Effector memory CD8-positive, alpha-beta T cell (primary cell): ENCODE measurements around the gene ANO2.

ENCODE experiments used
- ATAC-seq: fragments of 150-1000 bp; cut with Tn5 transposase; replicated peaks from 2 replicates; pipeline ENCODE4 v1.10.0; 2021; ENCODE audit warnings: mild to moderate bottlenecking, moderate library complexity
- DNase-seq, 3 experiments: peaks; one replicate each; pipeline ENCODE4 v3.0.0; 2021
- H3K27ac Mint-ChIP-seq, 2 donors: one replicate each; pipeline ENCODE4 v1.8.0; 2022; ENCODE audit warnings: mild to moderate bottlenecking in 2 of 2, mixed read lengths in 2 of 2, moderate library complexity in 2 of 2
- H3K27me3 Mint-ChIP-seq, 2 donors: one replicate each; pipeline ENCODE4 v1.8.0; 2022; ENCODE audit warnings: mixed read lengths in 2 of 2
- H3K36me3 Mint-ChIP-seq: one replicate; pipeline ENCODE4 v1.8.0; 2022; ENCODE audit warnings: mild to moderate bottlenecking, moderate library complexity, mixed read lengths; ENCODE audit not compliant: insufficient read depth
- H3K4me1 Mint-ChIP-seq, 2 donors: one replicate each; pipeline ENCODE4 v1.8.0; 2022; ENCODE audit warnings: low read depth in 2 of 2, mixed read lengths in 2 of 2
- H3K4me3 Mint-ChIP-seq, 2 donors: one replicate each; pipeline ENCODE4 v1.8.0; 2022; ENCODE audit warnings: mild to moderate bottlenecking in 2 of 2, mixed read lengths in 2 of 2, moderate library complexity in 2 of 2
- H3K9me3 Mint-ChIP-seq, 2 donors: one replicate each; pipeline ENCODE4 v1.8.0; 2022; ENCODE audit warnings: mixed read lengths in 2 of 2

Gene ANO2

GRCh38 chr12:5953835-5954586 lies 9.0 kb upstream of the ANO2 start:
- no peak overlapping the region for H3K4me3 Mint-ChIP-seq
- peaks cover 65 to 82% of the 10 kb centered on the region in 2 donors for H3K27me3 Mint-ChIP-seq

GRCh38 chr12:5952031-5952430 lies 7.0 kb upstream of the ANO2 start:
- Mint-ChIP-seq H3K27me3 (peaks cover 64 to 89% of the 10 kb centered on the region in 2 donors), H3K27ac (no peak overlapping the region), H3K4me1 (no peaks in the 10 kb centered on the region), H3K36me3 (no peaks in the 10 kb centered on the region), H3K4me3 (no peak overlapping the region), H3K9me3 (no peaks in the 10 kb centered on the region)
- ATAC-seq: no peak
- DNase-seq: no peak

More at GRCh38 chr12:5953835-5954586, 9.0 kb upstream of the ANO2 start:
- H3K36me3 Mint-ChIP-seq: no peaks in the 10 kb centered on the region
- DNase-seq (no peak), ATAC-seq (no peak)
- H3K4me1 Mint-ChIP-seq: no peaks in the 10 kb centered on the region
- H3K27ac Mint-ChIP-seq: no peak overlapping the region
- no peaks in the 10 kb centered on the region for H3K9me3 Mint-ChIP-seq

- ATAC-seq (no peak), DNase-seq (no peak)
- Mint-ChIP-seq H3K4me1 (peaks cover 0 to 5% of the 10 kb centered on the region in 2 donors), H3K27ac (no peak overlapping the region), H3K4me3 (no peak overlapping the region), H3K27me3 (peaks cover 87 to 100% of the 10 kb centered on the region in 2 donors), H3K36me3 (no peaks in the 10 kb centered on the region), H3K9me3 (no peaks in the 10 kb centered on the region)
Observed at GRCh38 chr12:5948696-5949095, 3.6 kb upstream of the ANO2 start.

- Mint-ChIP-seq H3K36me3 (no peaks in the 10 kb centered on the region), H3K4me3 (no peak overlapping the region), H3K4me1 (peaks cover 0 to 5% of the 10 kb centered on the region in 2 donors), H3K9me3 (no peaks in the 10 kb centered on the region), H3K27ac (no peak overlapping the region), H3K27me3 (peaks cover 86 to 100% of the 10 kb centered on the region in 2 donors)
- DNase-seq (no peak), ATAC-seq (no peak)
Observed at GRCh38 chr12:5947006-5947405, 1.9 kb upstream of the ANO2 start.

- H3K4me1 Mint-ChIP-seq: peaks cover 0 to 5% of the 10 kb centered on the region in 2 donors
- no peak overlapping the region for H3K27ac Mint-ChIP-seq
- H3K27me3 Mint-ChIP-seq: peaks cover 80 to 94% of the 10 kb centered on the region in 2 donors
- H3K9me3 Mint-ChIP-seq: no peaks in the 10 kb centered on the region
- no peak overlapping the region for H3K4me3 Mint-ChIP-seq
- DNase-seq (no peak), ATAC-seq (no peak)
- H3K36me3 Mint-ChIP-seq: no peaks in the 10 kb centered on the region
Observed at GRCh38 chr12:5946388-5946787, 1.3 kb upstream of the ANO2 start.

GRCh38 chr12:5944688-5945070 lies 380 bp downstream of the ANO2 start:
- H3K27ac Mint-ChIP-seq: no peak overlapping the region
- peaks cover 81 to 94% of the 10 kb centered on the region in 2 donors for H3K27me3 Mint-ChIP-seq
- no peaks in the 10 kb centered on the region for H3K9me3 Mint-ChIP-seq

GRCh38 chr12:5944053-5944452 lies 1.0 kb downstream of the ANO2 start:
- H3K27ac Mint-ChIP-seq: no peak overlapping the region
- no peak for ATAC-seq
- no peaks in the 10 kb centered on the region for H3K9me3 Mint-ChIP-seq
- DNase-seq: no peak
- peaks cover 82 to 94% of the 10 kb centered on the region in 2 donors for H3K27me3 Mint-ChIP-seq
- no peaks in the 10 kb centered on the region for H3K36me3 Mint-ChIP-seq
- no peak overlapping the region for H3K4me3 Mint-ChIP-seq
- peaks cover 0 to 5% of the 10 kb centered on the region in 2 donors for H3K4me1 Mint-ChIP-seq

More at GRCh38 chr12:5944688-5945070, 380 bp downstream of the ANO2 start:
- no peak for DNase-seq
- Mint-ChIP-seq H3K36me3 (no peaks in the 10 kb centered on the region), H3K4me3 (no peak overlapping the region), H3K4me1 (peaks cover 0 to 5% of the 10 kb centered on the region in 2 donors)
- ATAC-seq: no peak

- no peaks in the 10 kb centered on the region for H3K9me3 Mint-ChIP-seq
- DNase-seq (no peak), ATAC-seq (no peak)
- H3K27ac Mint-ChIP-seq: no peak overlapping the region
- peaks cover 76 to 88% of the 10 kb centered on the region in 2 donors for H3K27me3 Mint-ChIP-seq
- H3K36me3 Mint-ChIP-seq: no peaks in the 10 kb centered on the region
- H3K4me3 Mint-ChIP-seq: no peak overlapping the region
- peaks cover 0 to 5% of the 10 kb centered on the region in 2 donors for H3K4me1 Mint-ChIP-seq
Observed at GRCh38 chr12:5941907-5942306, 3.2 kb downstream of the ANO2 start.

GRCh38 chr12:5927732-5928516 lies 17.1 kb downstream of the ANO2 start:
- DNase-seq: no peak
- Mint-ChIP-seq H3K4me3 (no peak overlapping the region), H3K27ac (no peak overlapping the region), H3K4me1 (no peaks in the 10 kb centered on the region), H3K36me3 (no peaks in the 10 kb centered on the region), H3K9me3 (no peaks in the 10 kb centered on the region), H3K27me3 (peaks cover 43 to 50% of the 10 kb centered on the region in 2 donors)
- no peak for ATAC-seq

- Mint-ChIP-seq H3K36me3 (no peaks in the 10 kb centered on the region), H3K27ac (no peak overlapping the region), H3K9me3 (no peaks in the 10 kb centered on the region), H3K4me1 (no peaks in the 10 kb centered on the region), H3K27me3 (peaks cover 37 to 56% of the 10 kb centered on the region in 2 donors), H3K4me3 (no peak overlapping the region)
- DNase-seq (no peak), ATAC-seq (no peak)
Observed at GRCh38 chr12:5925646-5926045, 19.4 kb downstream of the ANO2 start.

- no peak for DNase-seq
- Mint-ChIP-seq H3K27me3 (peaks cover 39 to 54% of the 10 kb centered on the region in 2 donors), H3K4me3 (no peak overlapping the region), H3K36me3 (no peaks in the 10 kb centered on the region), H3K4me1 (no peaks in the 10 kb centered on the region), H3K9me3 (no peaks in the 10 kb centered on the region), H3K27ac (no peak overlapping the region)
- no peak for ATAC-seq
Observed at GRCh38 chr12:5924342-5924741, 20.7 kb downstream of the ANO2 start.

GRCh38 chr12:5923751-5924150 lies 21.3 kb downstream of the ANO2 start:
- no peak for DNase-seq
- ATAC-seq: no peak
- Mint-ChIP-seq H3K4me1 (no peaks in the 10 kb centered on the region), H3K27me3 (peaks cover 38 to 60% of the 10 kb centered on the region in 2 donors), H3K36me3 (no peaks in the 10 kb centered on the region), H3K27ac (no peak overlapping the region), H3K4me3 (no peak overlapping the region), H3K9me3 (no peaks in the 10 kb centered on the region)

- Mint-ChIP-seq H3K27me3 (peaks cover 37 to 64% of the 10 kb centered on the region in 2 donors), H3K27ac (no peak overlapping the region), H3K4me3 (no peak overlapping the region), H3K4me1 (no peaks in the 10 kb centered on the region), H3K36me3 (no peaks in the 10 kb centered on the region), H3K9me3 (no peaks in the 10 kb centered on the region)
- ATAC-seq (no peak), DNase-seq (no peak)
Observed at GRCh38 chr12:5923043-5923605, 21.9 kb downstream of the ANO2 start.
